Left lung (tissue), 14 donors: ENCODE results near the gene PAH. TPM values are rescaled to one million over a fixed set of nuclear protein-coding genes. Genes with fewer than 3 reads are reported as not detected.

ENCODE experiments used
- ATAC-seq: fragments of 200-7000 bp; cut with Tn5 transposase; one replicate; pipeline ENCODE4 v1.9.1; 2020; ENCODE audit warnings: moderate library complexity
- DNase-seq, 4 donors: peaks; one replicate each; pipeline ENCODE4 v3.0.0-alpha.2; 2013 to 2020
- H3K27ac ChIP-seq, 2 donors: fragments of 200-600 bp; sonication (generic) in 1 of 2; one replicate each; pipeline versions ENCODE4 v1.5.0 to v1.8.0; 2020 to 2021
- H3K27me3 ChIP-seq, 2 donors: fragments of 200-600 bp; sonication (generic) in 1 of 2; one replicate each; pipeline versions ENCODE4 v1.5.0 to v1.8.0; 2020 to 2021
- H3K36me3 ChIP-seq, 2 donors: fragments of 200-600 bp; sonication (generic) in 1 of 2; one replicate each; pipeline versions ENCODE4 v1.5.0 to v1.8.0; 2020 to 2021
- H3K4me1 ChIP-seq, 2 donors: fragments of 200-600 bp; one replicate each; pipeline ENCODE4 v1.8.0; 2021
- H3K4me3 ChIP-seq, 2 donors: fragments of 200-600 bp; sonication (generic) in 1 of 2; one replicate each; pipeline versions ENCODE4 v1.5.0 to v1.8.0; 2020 to 2021; ENCODE audit warnings: mild to moderate bottlenecking in 1 of 2
- H3K9me3 ChIP-seq, 2 donors: fragments of 200-600 bp; sonication (generic) in 1 of 2; one replicate each; pipeline versions ENCODE4 v1.5.0 to v1.8.0; 2020 to 2021
- intact Hi-C, 2 donors: fragments of 100-400 bp; cut with DNase I; formaldehyde crosslinking; loops; one replicate each; pipeline versions ENCODE4 v1.11.2 to v1.14.2; 2022
- long read RNA-seq, 12 donors: library from polyadenylated mRNA in 2 of 12; unstranded in 2 of 12; transcript quantifications; one replicate each; pipeline ENCODE4 v2.0.0 and lab custom pipeline, GENCODE V29; 2019 to 2026
- polyA plus RNA-seq, 6 donors: library from polyadenylated mRNA; unstranded; fragments of 120-200 nt; gene quantifications; one replicate each; pipeline ENCODE4 v1.2.1, GENCODE V29; 2013; ENCODE audit not compliant: insufficient read length in 6 of 6
- total RNA-seq, 2 donors: library from RNA; stranded (reverse); fragmentation: NEBNext Ultra II Directional; extraction: Animal tissue kit (Norgen Biotek cat#: 25700); gene quantifications; one replicate each; pipeline ENCODE4 v1.2.1, GENCODE V29; 2021
- TF ChIP-seq, protein P1 (sequence below), 2 donors: fragments of 200-600 bp; sonication (generic) in 1 of 2; IDR thresholded peaks; one replicate each; pipeline versions ENCODE4 v1.5.0 to v1.8.0; 2021; ENCODE audit warnings: antibody characterized with exemption in 2 of 2
- donor health status: DM: no; HTN: yes; CAD: no.
- donor health status: DM: no; HTN: no; CAD: no.

Gene PAH
- total RNA-seq: not detected
- 1 to 10 TPM in 1 of 6 donors, under 1 TPM in 5; 0.29 to 1.1 (median 0.71) TPM for polyA plus RNA-seq
- long read RNA-seq, donor 1: 0 reads
- long read RNA-seq, donor 2, partial matches to known transcripts: 21 of 21 reads
- long read RNA-seq, donor 2, other reads (novel, unspliced or antisense): 0 of 21 reads
- long read RNA-seq, donor 3: 0 reads
- long read RNA-seq, donor 4: 0 reads
- long read RNA-seq, donor 5: 0 reads
- long read RNA-seq, donor 6: 0 reads
- long read RNA-seq, donor 7: 0 reads
- long read RNA-seq, donor 8: 0 reads
- long read RNA-seq, donor 9: 0 reads
- long read RNA-seq, donor 10: 0 reads
- long read RNA-seq, donor 11: 0 reads
- long read RNA-seq, donor 12: 0 reads

DNA sequence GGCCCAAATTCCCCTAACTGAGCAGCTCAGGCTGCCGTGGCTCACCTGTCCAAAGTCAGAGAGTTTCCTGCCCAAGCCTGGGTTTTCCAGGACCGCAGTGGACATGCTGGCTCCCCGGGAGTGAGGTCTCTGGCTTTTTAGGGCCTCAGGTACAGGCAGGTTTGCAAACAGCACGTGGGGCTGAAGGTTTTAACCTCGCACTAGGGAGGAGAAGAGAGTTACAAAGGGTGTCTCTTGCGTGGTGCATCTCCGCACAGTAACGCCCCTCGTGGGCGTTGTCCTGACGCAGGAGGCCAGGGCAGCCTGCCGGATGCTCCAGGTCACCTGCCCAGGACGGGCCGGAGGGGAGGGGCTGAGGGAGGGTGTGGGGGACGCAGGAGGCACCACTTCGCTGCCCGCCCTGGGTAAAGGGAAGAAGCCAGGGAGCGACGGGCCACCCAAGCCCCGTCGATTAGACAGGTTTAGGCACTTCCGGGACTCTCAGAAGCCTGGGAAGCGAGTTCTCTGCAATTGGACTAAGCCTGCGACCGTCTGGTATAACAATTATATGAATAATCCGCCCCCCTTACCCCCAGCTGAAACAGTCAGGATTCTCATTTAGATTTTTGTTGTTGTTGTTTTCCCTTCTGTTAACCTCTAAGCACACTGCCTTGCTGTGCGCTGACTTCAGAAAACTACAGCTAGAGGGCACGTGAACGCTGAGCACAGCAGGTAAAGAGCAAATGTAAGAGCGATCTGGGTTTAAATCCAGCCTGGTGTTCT lies at the start of gene PAH:
Gene PAH (minus strand): TSS at position 219 of the 762 bp plus-strand sequence. CDS start 114 bp downstream, at position 105.
- peak in 2 of 4 donors; percentile 7 to 85 for DNase-seq
- TF ChIP-seq, protein P1, sequence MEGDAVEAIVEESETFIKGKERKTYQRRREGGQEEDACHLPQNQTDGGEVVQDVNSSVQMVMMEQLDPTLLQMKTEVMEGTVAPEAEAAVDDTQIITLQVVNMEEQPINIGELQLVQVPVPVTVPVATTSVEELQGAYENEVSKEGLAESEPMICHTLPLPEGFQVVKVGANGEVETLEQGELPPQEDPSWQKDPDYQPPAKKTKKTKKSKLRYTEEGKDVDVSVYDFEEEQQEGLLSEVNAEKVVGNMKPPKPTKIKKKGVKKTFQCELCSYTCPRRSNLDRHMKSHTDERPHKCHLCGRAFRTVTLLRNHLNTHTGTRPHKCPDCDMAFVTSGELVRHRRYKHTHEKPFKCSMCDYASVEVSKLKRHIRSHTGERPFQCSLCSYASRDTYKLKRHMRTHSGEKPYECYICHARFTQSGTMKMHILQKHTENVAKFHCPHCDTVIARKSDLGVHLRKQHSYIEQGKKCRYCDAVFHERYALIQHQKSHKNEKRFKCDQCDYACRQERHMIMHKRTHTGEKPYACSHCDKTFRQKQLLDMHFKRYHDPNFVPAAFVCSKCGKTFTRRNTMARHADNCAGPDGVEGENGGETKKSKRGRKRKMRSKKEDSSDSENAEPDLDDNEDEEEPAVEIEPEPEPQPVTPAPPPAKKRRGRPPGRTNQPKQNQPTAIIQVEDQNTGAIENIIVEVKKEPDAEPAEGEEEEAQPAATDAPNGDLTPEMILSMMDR (IDR thresholded peaks at IDR 0.05): no peak
- Histone ChIP-seq H3K4me3 (peak within 1 kb of the TSS; percentile 9 to 12), H3K27ac (no peak within 1 kb of the TSS), H3K4me1 (no peaks in the 10 kb centered on the region), H3K36me3 (no peaks in the 10 kb centered on the region), H3K27me3 (peaks cover 0 to 21% of the 10 kb centered on the region in 2 donors), H3K9me3 (no peaks in the 10 kb centered on the region)
- intact Hi-C loops: no loop called here
- ATAC-seq: peak; percentile 87

DNA sequence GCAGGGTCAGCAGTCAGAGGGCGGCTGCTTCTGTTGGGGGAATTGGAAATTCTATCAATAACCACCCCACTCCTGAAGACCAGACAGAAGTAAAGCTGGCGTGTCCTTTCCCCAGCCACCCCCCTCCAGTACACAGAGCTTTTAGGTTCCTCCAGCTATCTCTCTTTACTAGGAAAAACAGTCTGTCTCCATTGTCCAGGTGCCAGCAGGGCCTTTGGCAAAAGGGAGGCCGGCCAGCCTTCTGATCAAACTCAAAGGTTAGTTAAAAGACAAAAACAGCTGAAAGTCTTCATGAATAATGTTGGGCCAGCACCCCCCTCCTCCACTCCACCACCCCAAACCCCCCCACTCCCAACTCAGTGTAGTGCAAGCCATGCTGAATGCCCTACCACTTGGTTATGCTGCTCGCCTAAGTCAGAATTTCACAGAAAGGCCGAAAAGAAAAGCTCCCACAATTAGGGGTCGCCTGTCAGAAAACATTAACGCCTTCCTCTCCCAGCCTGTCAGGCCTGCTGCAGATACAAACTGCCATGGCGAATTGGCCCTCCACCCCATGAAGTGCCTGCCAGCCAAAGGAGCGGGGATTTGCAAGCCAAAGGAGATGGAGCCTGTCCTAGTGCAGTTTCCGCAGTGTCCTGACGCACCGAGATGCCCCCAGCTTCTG lies 49.3 kb upstream of the PAH start:
- intact Hi-C loops: no loop called here
- H3K9me3 ChIP-seq: no peaks in the 10 kb centered on the region
- DNase-seq: no peak
- TF ChIP-seq, protein P1 (IDR thresholded peaks at IDR 0.05): no peak
- no peaks in the 10 kb centered on the region for H3K4me1 ChIP-seq
- ATAC-seq: no peak
- peaks cover 44 to 76% of the 10 kb centered on the region in 2 donors for H3K27me3 ChIP-seq
- no peak overlapping the region for H3K27ac ChIP-seq
- no peak overlapping the region for H3K4me3 ChIP-seq
- no peaks in the 10 kb centered on the region for H3K36me3 ChIP-seq

DNA sequence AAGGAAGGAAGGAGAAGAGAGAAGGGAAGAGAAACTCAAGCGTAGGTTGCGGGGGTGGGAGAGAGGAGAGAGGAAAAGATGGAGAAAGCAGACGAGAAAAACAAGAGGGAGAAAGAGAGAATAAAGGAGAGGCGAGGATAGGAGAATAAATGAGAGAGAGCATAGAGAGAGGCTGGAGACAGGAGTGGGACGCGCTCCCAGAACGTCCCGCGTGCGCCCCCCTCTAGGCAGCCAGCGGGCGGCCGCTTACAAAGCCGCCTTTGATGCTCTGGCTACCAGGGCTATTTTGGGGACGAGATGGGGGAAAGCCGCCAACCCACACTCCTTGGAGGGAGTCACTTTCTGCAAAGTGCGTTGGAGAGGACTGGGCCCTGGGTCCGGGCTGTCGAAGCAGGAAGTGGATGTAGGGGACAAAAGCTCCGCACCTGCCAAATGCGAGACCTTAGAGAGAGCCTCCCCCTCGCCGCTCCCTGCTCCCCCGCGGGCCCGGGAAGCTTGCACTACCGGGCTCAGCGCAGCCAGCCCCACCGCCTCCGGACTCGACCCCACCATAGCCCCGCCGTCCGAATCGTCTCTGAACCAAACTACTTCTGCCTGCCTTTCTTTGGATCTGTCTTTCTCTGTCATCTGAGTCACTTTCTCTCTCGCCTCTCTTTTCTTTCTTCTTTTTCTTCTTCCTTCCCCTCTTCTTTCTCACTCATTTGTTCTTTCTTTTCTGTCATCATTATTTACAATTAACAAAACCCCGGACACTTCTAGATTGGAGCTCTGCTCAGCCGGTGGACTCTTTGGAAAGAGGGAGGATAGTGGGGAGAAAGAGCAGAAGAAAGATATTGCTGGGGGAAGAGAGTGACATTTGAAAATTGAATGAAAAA lies 48.5 kb upstream of the PAH start:
- Histone ChIP-seq H3K4me3 (no peak overlapping the region), H3K9me3 (no peaks in the 10 kb centered on the region), H3K36me3 (no peaks in the 10 kb centered on the region), H3K27ac (no peak overlapping the region), H3K4me1 (no peaks in the 10 kb centered on the region), H3K27me3 (peaks cover 52 to 79% of the 10 kb centered on the region in 2 donors)
- ATAC-seq (no peak), DNase-seq (peak in 1 of 4 donors; percentile 62)
- TF ChIP-seq, protein P1 (IDR thresholded peaks at IDR 0.05): no peak
- intact Hi-C loops: no loop called here

DNA sequence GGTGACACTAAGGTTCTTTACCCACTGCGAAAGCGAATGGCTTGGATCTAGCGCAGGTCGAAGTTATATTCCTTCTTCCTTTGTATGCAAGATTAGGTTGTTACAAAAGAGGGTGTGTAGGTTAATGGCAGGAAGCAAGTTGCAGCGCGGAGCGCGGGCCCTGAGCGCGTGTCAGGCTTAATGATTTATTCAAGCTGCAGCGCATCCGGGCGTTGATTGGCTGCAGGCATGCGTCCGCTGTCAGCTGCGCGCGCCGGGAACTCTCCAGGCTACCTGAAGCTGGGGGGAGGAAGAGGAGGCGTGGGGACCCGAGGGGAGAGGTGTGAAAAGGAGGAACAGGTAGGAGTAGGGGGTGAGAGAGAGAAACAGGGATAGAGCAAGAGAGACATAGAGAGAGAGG lies 47.8 kb upstream of the PAH start:
- ATAC-seq (peak; percentile 27), DNase-seq (peak in 1 of 4 donors; percentile 79)
- no peak overlapping the region for H3K27ac ChIP-seq
- TF ChIP-seq, protein P1 (IDR thresholded peaks at IDR 0.05): no peak
- H3K9me3 ChIP-seq: no peaks in the 10 kb centered on the region
- no peak overlapping the region for H3K4me3 ChIP-seq
- no peaks in the 10 kb centered on the region for H3K36me3 ChIP-seq
- peaks cover 59 to 85% of the 10 kb centered on the region in 2 donors for H3K27me3 ChIP-seq
- H3K4me1 ChIP-seq: no peaks in the 10 kb centered on the region
- intact Hi-C loops: no loop called here
